Upper lobe of left lung (tissue), 6 donors: ENCODE data around the gene RBPJL. TPM values are rescaled to one million over a fixed set of nuclear protein-coding genes. Genes with fewer than 3 reads are reported as not detected.

Source experiments
- ATAC-seq, 2 donors: fragments of 200-7000 bp; cut with Tn5 transposase; one replicate each; pipeline ENCODE4 v1.9.1; 2022; ENCODE audit warnings: mild to moderate bottlenecking in 2 of 2, moderate library complexity in 2 of 2; ENCODE audit not compliant: low FRiP score in 2 of 2
- DNase-seq, 2 donors: peaks; one replicate each; pipeline ENCODE4 v3.0.0-alpha.2; 2019 to 2020
- H3K27ac ChIP-seq, 4 donors: fragments of 200-600 bp; sonication (generic); one replicate each; pipeline ENCODE4 v1.5.1; 2016 to 2019
- H3K27me3 ChIP-seq, 4 donors: fragments of 200-600 bp; sonication (generic); one replicate each; pipeline ENCODE4 v1.5.1; 2017 to 2019
- H3K36me3 ChIP-seq, 4 donors: fragments of 200-600 bp; sonication (generic); one replicate each; pipeline ENCODE4 v1.5.1; 2016 to 2019
- H3K4me1 ChIP-seq, 4 donors: fragments of 200-600 bp; sonication (generic); one replicate each; pipeline ENCODE4 v1.5.1; 2018 to 2019
- H3K4me3 ChIP-seq, 4 donors: fragments of 200-600 bp; sonication (generic); one replicate each; pipeline ENCODE4 v1.5.1; 2017 to 2019; ENCODE audit warnings: mild to moderate bottlenecking in 2 of 4, moderate library complexity in 1 of 4
- H3K9me3 ChIP-seq, 4 donors: fragments of 200-600 bp; sonication (generic); one replicate each; pipeline ENCODE4 v1.5.1; 2018 to 2019
- CTCF ChIP-seq, 6 experiments: fragments of 450-650 bp in 4 of 6; fragments of 200-600 bp in 2 of 6; sonication (generic) in 2 of 6; IDR thresholded peaks; one replicate each; pipeline ENCODE4 v1.5.1; 2016 to 2019; ENCODE audit warnings: antibody characterized with exemption in 6 of 6
- EP300 ChIP-seq, 4 donors: sonication (generic); formaldehyde crosslinking; IDR thresholded peaks; one replicate each; pipeline ENCODE4 v1.5.1; 2017; ENCODE audit warnings: antibody characterized with exemption in 4 of 4, control low read depth in 2 of 4
- POLR2A ChIP-seq, 4 donors: fragments of 450-650 bp; IDR thresholded peaks; one replicate each; pipeline ENCODE4 v1.5.1; 2016 to 2017; ENCODE audit warnings: antibody characterized with exemption in 4 of 4, mild to moderate bottlenecking in 2 of 4
- POLR2AphosphoS5 ChIP-seq, 2 donors: sonication (generic); formaldehyde crosslinking; IDR thresholded peaks; one replicate each; pipeline ENCODE4 v1.5.1; 2017; ENCODE audit warnings: antibody characterized with exemption in 2 of 2
- WGBS, 2 donors: methylation state at CpG; one replicate each; pipeline ENCODE4 v1.1.5; 2017 to 2018; 5-methylcytosine and 5-hydroxymethylcytosine counted together
- total RNA-seq, 6 donors: library from RNA; depleted of rRNA in 4 of 6; stranded (reverse); fragments of >200 nt in 4 of 6; gene quantifications; one replicate each; pipeline versions ENCODE4 v1.1.0 to v1.2.1, GENCODE V29; 2016 to 2021
- donor health status: DM: no; HTN: no; CAD: no; lungs with moderate emphysema.
- donor health status: DM: no; HTN: yes; CAD: no; lungs with severe emphysema.

Gene RBPJL
- total RNA-seq, 6 donors from 2014 or later: 0.09 to 0.13 TPM; not detected in 4

- H3K27ac ChIP-seq: peak overlapping the region in 1 of 4 donors; percentile 2
- H3K4me1 ChIP-seq: peaks cover 0 to 10% (median 5%) of the 10 kb centered on the region in 4 donors
- H3K9me3 ChIP-seq: no peaks in the 10 kb centered on the region
- no peak for TF ChIP-seq CTCF (IDR thresholded peaks at IDR 0.05)
- no peak for TF ChIP-seq POLR2A (IDR thresholded peaks at IDR 0.05)
- TF ChIP-seq POLR2AphosphoS5 (IDR thresholded peaks at IDR 0.05): no peak
- no peak for TF ChIP-seq EP300 (IDR thresholded peaks at IDR 0.05)
- no peaks in the 10 kb centered on the region for H3K27me3 ChIP-seq
- ATAC-seq (no peak), DNase-seq (no peak)
- H3K4me3 ChIP-seq: no peak overlapping the region
- H3K36me3 ChIP-seq: peaks cover 13 to 37% (median 31%) of the 10 kb centered on the region in 4 donors
Measured at GRCh38 chr20:45323731-45324130, 17.1 kb downstream of the RBPJL start.

- H3K4me1 ChIP-seq: peaks cover 0 to 9% (median 3%) of the 10 kb centered on the region in 4 donors
- H3K27ac ChIP-seq: no peak overlapping the region
- no peak overlapping the region for H3K4me3 ChIP-seq
- peaks cover 20 to 53% (median 45%) of the 10 kb centered on the region in 4 donors for H3K36me3 ChIP-seq
- DNase-seq: no peak
- H3K27me3 ChIP-seq: no peaks in the 10 kb centered on the region
- TF ChIP-seq CTCF (IDR thresholded peaks at IDR 0.05) (no peak), POLR2A (IDR thresholded peaks at IDR 0.05) (no peak), POLR2AphosphoS5 (IDR thresholded peaks at IDR 0.05) (no peak), EP300 (IDR thresholded peaks at IDR 0.05) (no peak)
- 82 to 90% methylated on average over 3 to 5 of the region's 6 CpGs for WGBS, 2 donors
- no peaks in the 10 kb centered on the region for H3K9me3 ChIP-seq
- no peak for ATAC-seq
Measured at GRCh38 chr20:45325371-45325770, 18.7 kb downstream of the RBPJL start.

GRCh38 chr20:45328451-45328850, 21.8 kb downstream of the RBPJL start:
- no peak for ATAC-seq
- peaks cover 40 to 83% (median 68%) of the 10 kb centered on the region in 4 donors for H3K36me3 ChIP-seq
- WGBS, 2 donors: 84 to 88% methylated on average over 4 of the region's 4 CpGs

GRCh38 chr20:45329497-45330319, 23.1 kb downstream of the RBPJL start:
- Histone ChIP-seq H3K9me3 (no peaks in the 10 kb centered on the region), H3K4me3 (no peak overlapping the region), H3K4me1 (peaks cover 0 to 20% (median 5%) of the 10 kb centered on the region in 4 donors), H3K27me3 (no peaks in the 10 kb centered on the region), H3K27ac (no peak overlapping the region), H3K36me3 (peaks cover 40 to 92% (median 70%) of the 10 kb centered on the region in 4 donors)
- TF ChIP-seq POLR2A (IDR thresholded peaks at IDR 0.05): no peak
- no peak for TF ChIP-seq CTCF (IDR thresholded peaks at IDR 0.05)
- TF ChIP-seq POLR2AphosphoS5 (IDR thresholded peaks at IDR 0.05): peak; percentile 27 to 37
- no peak for TF ChIP-seq EP300 (IDR thresholded peaks at IDR 0.05)
- 61 to 79% methylated on average over 7 of the region's 7 CpGs for WGBS, 2 donors
- ATAC-seq: peak; percentile 37 to 65
- no peak for DNase-seq

More at GRCh38 chr20:45328451-45328850, 21.8 kb downstream of the RBPJL start:
- TF ChIP-seq EP300 (IDR thresholded peaks at IDR 0.05) (no peak), POLR2A (IDR thresholded peaks at IDR 0.05) (no peak), POLR2AphosphoS5 (IDR thresholded peaks at IDR 0.05) (no peak), CTCF (IDR thresholded peaks at IDR 0.05) (no peak)
- peaks cover 0 to 19% (median 5%) of the 10 kb centered on the region in 4 donors for H3K4me1 ChIP-seq
- H3K4me3 ChIP-seq: no peak overlapping the region
- H3K9me3 ChIP-seq: no peaks in the 10 kb centered on the region
- no peaks in the 10 kb centered on the region for H3K27me3 ChIP-seq
- no peak overlapping the region for H3K27ac ChIP-seq
- DNase-seq: no peak
